ENCODE measurements around the gene TARBP1. TPM values are rescaled to one million over a fixed set of nuclear protein-coding genes. Genes with fewer than 3 reads are reported as not detected.

Gene TARBP1
- total RNA-seq, 3 donors from 2014 or later (not counting 1 experiment from before 2014, with no cell fraction given), result 29.0 to 37.5 (median 32.2) TPM

DNA sequence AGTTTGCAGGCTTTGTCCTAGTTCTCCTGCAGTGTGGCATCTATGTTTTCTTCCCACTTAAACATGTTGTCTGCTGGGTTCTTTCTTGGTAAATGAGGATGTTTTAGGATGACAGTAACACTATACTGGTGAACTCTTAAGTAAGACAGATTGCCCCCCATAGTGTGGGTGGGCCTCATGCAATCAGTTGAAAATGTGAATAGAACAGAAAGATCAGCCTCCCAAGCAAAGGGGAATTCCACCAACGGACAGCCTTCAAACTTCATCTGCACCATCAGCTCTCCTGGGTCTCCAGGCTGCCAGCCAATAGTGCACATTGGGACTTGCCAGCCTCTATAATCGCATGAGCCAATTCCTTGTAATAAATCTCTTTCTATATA lies 10.7 kb upstream of the TARBP1 start:
- Mint-ChIP-seq H3K36me3 (no peaks in the 10 kb centered on the region), H3K4me1 (no peaks in the 10 kb centered on the region), H3K4me3 (no peak overlapping the region), H3K9me3 (no peaks in the 10 kb centered on the region), H3K27ac (no peak overlapping the region), H3K27me3 (ENCODE audit: low read depth in 2 of 2) (peaks cover 0 to 10% of the 10 kb centered on the region in 2 donors)
- ATAC-seq, result no peak
- Histone ChIP-seq H3K36me3 (ENCODE audit: control insufficient read depth, insufficient read depth, low read length) (no peaks in the 10 kb centered on the region), H3K4me3 (ENCODE audit: low read length) (no peak overlapping the region), H3K27me3 (ENCODE audit: control insufficient read depth, insufficient read depth, low read length) (no peaks in the 10 kb centered on the region), H3K27ac (ENCODE audit: low read length) (no peak overlapping the region), H3K4me1 (ENCODE audit: control insufficient read depth, insufficient read depth, low read length) (no peaks in the 10 kb centered on the region), H3K9me3 (ENCODE audit: control insufficient read depth, insufficient read depth, low read length) (no peaks in the 10 kb centered on the region)
- no peak for DNase-seq
- intact Hi-C loops (cut with micrococcal nuclease), result no loop called here
- TF ChIP-seq, protein P1, sequence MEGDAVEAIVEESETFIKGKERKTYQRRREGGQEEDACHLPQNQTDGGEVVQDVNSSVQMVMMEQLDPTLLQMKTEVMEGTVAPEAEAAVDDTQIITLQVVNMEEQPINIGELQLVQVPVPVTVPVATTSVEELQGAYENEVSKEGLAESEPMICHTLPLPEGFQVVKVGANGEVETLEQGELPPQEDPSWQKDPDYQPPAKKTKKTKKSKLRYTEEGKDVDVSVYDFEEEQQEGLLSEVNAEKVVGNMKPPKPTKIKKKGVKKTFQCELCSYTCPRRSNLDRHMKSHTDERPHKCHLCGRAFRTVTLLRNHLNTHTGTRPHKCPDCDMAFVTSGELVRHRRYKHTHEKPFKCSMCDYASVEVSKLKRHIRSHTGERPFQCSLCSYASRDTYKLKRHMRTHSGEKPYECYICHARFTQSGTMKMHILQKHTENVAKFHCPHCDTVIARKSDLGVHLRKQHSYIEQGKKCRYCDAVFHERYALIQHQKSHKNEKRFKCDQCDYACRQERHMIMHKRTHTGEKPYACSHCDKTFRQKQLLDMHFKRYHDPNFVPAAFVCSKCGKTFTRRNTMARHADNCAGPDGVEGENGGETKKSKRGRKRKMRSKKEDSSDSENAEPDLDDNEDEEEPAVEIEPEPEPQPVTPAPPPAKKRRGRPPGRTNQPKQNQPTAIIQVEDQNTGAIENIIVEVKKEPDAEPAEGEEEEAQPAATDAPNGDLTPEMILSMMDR (IDR thresholded peaks at IDR 0.05), result no peak
- 82% methylated on average over 2 of the region's 2 CpGs for WGBS (ENCODE audit: insufficient coverage)

DNA sequence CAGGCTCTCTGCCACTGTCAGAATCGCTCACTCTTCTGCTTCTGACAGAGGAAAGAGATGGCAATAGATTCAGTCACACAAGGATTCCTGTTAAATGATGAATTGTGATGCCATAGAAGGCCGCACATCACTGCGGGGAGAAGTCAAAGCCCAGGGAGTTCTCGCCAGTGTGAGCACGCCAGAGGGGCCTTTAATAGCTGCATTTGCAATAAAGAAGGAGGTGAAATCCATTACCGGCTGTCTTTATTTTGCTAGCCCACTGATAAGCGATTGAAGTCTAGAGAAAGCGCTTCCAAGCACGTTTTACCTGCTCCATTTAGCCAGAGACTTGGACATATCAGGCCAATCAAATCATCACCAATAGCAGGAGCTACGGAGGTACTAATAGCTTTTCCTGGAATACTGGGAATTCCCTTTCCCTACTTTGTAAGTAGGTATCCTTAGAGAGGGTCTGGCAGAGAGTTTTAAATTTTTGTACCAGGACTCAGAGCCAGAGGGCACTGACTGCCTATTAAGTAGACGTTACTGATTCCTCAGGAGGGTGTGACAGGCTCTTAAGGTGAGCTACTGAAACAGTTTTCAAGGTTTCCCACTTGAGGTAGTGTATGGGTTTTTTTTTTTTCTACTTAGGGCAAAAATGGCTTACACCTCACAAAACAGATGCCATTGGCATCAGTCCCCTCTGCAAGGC lies 10.2 kb upstream of the TARBP1 start:
- H3K4me1 Mint-ChIP-seq, result no peaks in the 10 kb centered on the region
- peaks cover 0 to 10% of the 10 kb centered on the region in 2 donors for H3K27me3 Mint-ChIP-seq (ENCODE audit: low read depth in 2 of 2)
- no peaks in the 10 kb centered on the region for H3K9me3 ChIP-seq (ENCODE audit: control insufficient read depth, insufficient read depth, low read length)
- intact Hi-C loops (cut with micrococcal nuclease), result no loop called here
- WGBS (ENCODE audit: insufficient coverage), result 89% methylated on average over 10 of the region's 11 CpGs
- no peaks in the 10 kb centered on the region for H3K27me3 ChIP-seq (ENCODE audit: control insufficient read depth, insufficient read depth, low read length)
- no peak overlapping the region for H3K27ac ChIP-seq (ENCODE audit: low read length)
- H3K36me3 ChIP-seq (ENCODE audit: control insufficient read depth, insufficient read depth, low read length), result no peaks in the 10 kb centered on the region
- H3K27ac Mint-ChIP-seq, result no peak overlapping the region
- DNase-seq (no peak), ATAC-seq (no peak)
- TF ChIP-seq, protein P1 (IDR thresholded peaks at IDR 0.05), result no peak
- H3K4me3 Mint-ChIP-seq, result no peak overlapping the region
- H3K4me3 ChIP-seq (ENCODE audit: low read length), result no peak overlapping the region
- no peaks in the 10 kb centered on the region for H3K4me1 ChIP-seq (ENCODE audit: control insufficient read depth, insufficient read depth, low read length)
- no peaks in the 10 kb centered on the region for H3K9me3 Mint-ChIP-seq
- no peaks in the 10 kb centered on the region for H3K36me3 Mint-ChIP-seq

DNA sequence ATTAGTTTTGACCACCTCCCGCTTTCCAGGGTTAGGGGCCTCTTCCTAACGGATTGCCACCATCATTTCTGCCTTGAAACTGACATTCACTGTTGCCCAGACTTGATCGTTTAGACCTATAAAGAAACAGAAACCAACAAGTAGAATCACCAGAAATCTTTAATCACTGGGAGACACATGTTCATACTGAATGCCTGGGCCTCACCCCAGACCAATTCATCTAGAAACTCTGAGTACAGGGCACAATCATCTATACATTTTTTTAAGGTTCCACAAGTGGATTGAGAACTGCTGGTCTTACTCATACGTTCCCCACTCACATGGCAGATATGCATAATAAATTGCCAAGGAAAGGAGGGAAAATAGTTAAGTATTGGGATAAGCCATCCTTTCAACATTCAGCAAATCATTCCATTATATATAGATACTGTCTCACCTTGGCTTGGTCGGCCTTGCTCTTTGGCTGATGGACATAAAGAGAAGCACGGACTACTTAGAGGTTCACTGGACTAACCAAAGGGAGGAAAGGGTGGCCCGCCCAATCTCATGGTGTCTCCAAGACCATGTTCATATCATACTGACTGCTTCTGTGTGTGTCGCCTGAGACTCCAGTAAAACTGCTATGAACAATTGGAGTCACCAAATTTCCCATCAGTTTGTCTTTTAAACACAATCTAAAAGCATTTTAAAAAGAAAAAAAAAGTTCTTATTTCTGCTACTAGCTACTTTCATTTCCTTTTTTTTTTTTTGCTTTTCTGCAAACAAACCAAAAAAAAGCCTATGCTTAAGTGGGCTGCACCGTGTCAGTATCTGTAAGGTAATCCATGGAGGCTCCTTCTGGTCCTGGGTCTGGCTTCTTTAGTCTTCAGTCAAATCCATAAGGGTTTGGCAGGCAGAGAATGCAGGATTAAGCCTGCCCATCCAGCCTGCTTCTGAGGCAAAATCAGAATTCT lies 9.4 kb upstream of the TARBP1 start:
- H3K36me3 Mint-ChIP-seq, result no peaks in the 10 kb centered on the region
- no peaks in the 10 kb centered on the region for H3K4me1 ChIP-seq (ENCODE audit: control insufficient read depth, insufficient read depth, low read length)
- no peak overlapping the region for H3K27ac Mint-ChIP-seq
- DNase-seq, result no peak
- H3K27me3 ChIP-seq (ENCODE audit: control insufficient read depth, insufficient read depth, low read length), result no peaks in the 10 kb centered on the region
- H3K27me3 Mint-ChIP-seq (ENCODE audit: low read depth in 2 of 2), result peaks cover under 1 to 11% of the 10 kb centered on the region in 2 donors
- TF ChIP-seq, protein P1 (IDR thresholded peaks at IDR 0.05), result no peak
- H3K4me3 ChIP-seq (ENCODE audit: low read length), result no peak overlapping the region
- WGBS (ENCODE audit: insufficient coverage), result 61% methylated on average over 8 of the region's 9 CpGs
- no peak for ATAC-seq
- H3K4me3 Mint-ChIP-seq, result no peak overlapping the region
- H3K27ac ChIP-seq (ENCODE audit: low read length), result no peak overlapping the region
- H3K36me3 ChIP-seq (ENCODE audit: control insufficient read depth, insufficient read depth, low read length), result no peaks in the 10 kb centered on the region
- intact Hi-C loops (cut with micrococcal nuclease), result no loop called here
- no peaks in the 10 kb centered on the region for H3K9me3 ChIP-seq (ENCODE audit: control insufficient read depth, insufficient read depth, low read length)
- no peaks in the 10 kb centered on the region for H3K4me1 Mint-ChIP-seq
- H3K9me3 Mint-ChIP-seq, result no peaks in the 10 kb centered on the region
